Measurements from ENCODE around the gene MBTPS1. TPM values are rescaled to one million over a fixed set of nuclear protein-coding genes. Genes with fewer than 3 reads are reported as not detected.

MBTPS1 gene
- total RNA-seq, 1 donor from 2014 or later: 85.9 TPM

DNA sequence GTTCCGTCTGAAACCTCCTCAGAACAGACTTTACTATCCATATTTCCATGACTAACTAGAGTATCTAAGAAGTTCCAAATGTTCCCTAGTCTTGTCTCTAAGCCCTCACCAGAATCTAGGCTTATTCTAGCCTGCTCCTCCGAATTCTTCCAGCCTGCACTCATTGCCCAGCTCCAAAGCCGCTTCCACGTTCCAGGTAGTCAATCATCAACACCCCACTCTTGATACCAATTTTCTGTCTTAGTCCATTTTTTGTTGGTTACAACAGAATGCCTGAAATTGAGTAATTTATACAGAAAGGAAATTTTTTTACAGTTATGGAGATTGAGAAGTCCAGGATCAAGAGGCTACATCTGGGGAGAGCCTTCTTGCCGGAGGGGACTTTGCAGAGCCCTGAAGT lies 95.3 kb downstream of the MBTPS1 start:
- H3K9me3 Mint-ChIP-seq (ENCODE audit: unreplicated experiment): peaks cover 26% of the 10 kb centered on the region
- FAIRE-seq (no peak), DNase-seq (ENCODE audit: low read depth) (no peak)
- TF ChIP-seq CTCF (IDR thresholded peaks at IDR 0.05; ENCODE audit: insufficient read depth, low read depth, low read length) (no peak), EZH2 (IDR thresholded peaks at IDR 0.05; ENCODE audit: insufficient read depth, low read length) (no peak)
- H3K27ac Mint-ChIP-seq (ENCODE audit: unreplicated experiment): no peak overlapping the region
- peaks cover 4% of the 10 kb centered on the region for H3K36me3 Mint-ChIP-seq (ENCODE audit: low read depth, unreplicated experiment)
- Histone ChIP-seq H3K27ac (ENCODE audit: low read depth, low read length) (no peak overlapping the region), H3K4me1 (ENCODE audit: insufficient read depth, low read length) (peaks cover 8% of the 10 kb centered on the region), H3K79me2 (ENCODE audit: insufficient read depth, low read length) (no peaks in the 10 kb centered on the region), H3K36me3 (ENCODE audit: insufficient read depth, low read length) (no peaks in the 10 kb centered on the region), H3K27me3 (ENCODE audit: insufficient read depth, low read length) (no peaks in the 10 kb centered on the region), H4K20me1 (ENCODE audit: insufficient read depth, low read length) (no peaks in the 10 kb centered on the region), H3K9ac (ENCODE audit: low read length) (no peak overlapping the region), H3K9me3 (ENCODE audit: insufficient read depth, low read depth, low read length) (peaks cover 12% of the 10 kb centered on the region), H2AFZ (ENCODE audit: low read depth, low read length) (no peak overlapping the region), H3K4me2 (ENCODE audit: low read length) (no peak overlapping the region), H3K4me3 (ENCODE audit: insufficient read depth, low read depth, low read length) (no peak overlapping the region)
- H3K4me3 Mint-ChIP-seq (ENCODE audit: unreplicated experiment): no peak overlapping the region
- H3K4me1 Mint-ChIP-seq (ENCODE audit: low read depth, unreplicated experiment): peaks cover 2% of the 10 kb centered on the region
- H3K27me3 Mint-ChIP-seq (ENCODE audit: low read depth, unreplicated experiment): peaks cover 22% of the 10 kb centered on the region

GRCh38 chr16:84020353-84020752 lies 96.4 kb downstream of the MBTPS1 start:
- DNase-seq (ENCODE audit: low read depth): no peak
- Histone ChIP-seq H3K27ac (ENCODE audit: low read depth, low read length) (no peak overlapping the region), H3K27me3 (ENCODE audit: insufficient read depth, low read length) (no peaks in the 10 kb centered on the region), H3K4me3 (ENCODE audit: insufficient read depth, low read depth, low read length) (no peak overlapping the region), H3K4me1 (ENCODE audit: insufficient read depth, low read length) (peaks cover 8% of the 10 kb centered on the region), H4K20me1 (ENCODE audit: insufficient read depth, low read length) (no peaks in the 10 kb centered on the region), H3K36me3 (ENCODE audit: insufficient read depth, low read length) (no peaks in the 10 kb centered on the region), H3K79me2 (ENCODE audit: insufficient read depth, low read length) (no peaks in the 10 kb centered on the region), H3K9ac (ENCODE audit: low read length) (no peak overlapping the region), H2AFZ (ENCODE audit: low read depth, low read length) (no peak overlapping the region), H3K4me2 (ENCODE audit: low read length) (no peak overlapping the region), H3K9me3 (ENCODE audit: insufficient read depth, low read depth, low read length) (peaks cover 12% of the 10 kb centered on the region)
- H3K4me1 Mint-ChIP-seq (ENCODE audit: low read depth, unreplicated experiment): peaks cover 2% of the 10 kb centered on the region
- peaks cover 30% of the 10 kb centered on the region for H3K27me3 Mint-ChIP-seq (ENCODE audit: low read depth, unreplicated experiment)
- no peak overlapping the region for H3K27ac Mint-ChIP-seq (ENCODE audit: unreplicated experiment)
- FAIRE-seq: no peak
- TF ChIP-seq CTCF (IDR thresholded peaks at IDR 0.05; ENCODE audit: insufficient read depth, low read depth, low read length) (no peak), EZH2 (IDR thresholded peaks at IDR 0.05; ENCODE audit: insufficient read depth, low read length) (no peak)
- H3K36me3 Mint-ChIP-seq (ENCODE audit: low read depth, unreplicated experiment): peaks cover 4% of the 10 kb centered on the region
- H3K4me3 Mint-ChIP-seq (ENCODE audit: unreplicated experiment): no peak overlapping the region
- H3K9me3 Mint-ChIP-seq (ENCODE audit: unreplicated experiment): peaks cover 26% of the 10 kb centered on the region

GRCh38 chr16:84018710-84019109 lies 98.0 kb downstream of the MBTPS1 start:
- no peak overlapping the region for H3K27ac Mint-ChIP-seq (ENCODE audit: unreplicated experiment)
- peaks cover 38% of the 10 kb centered on the region for H3K27me3 Mint-ChIP-seq (ENCODE audit: low read depth, unreplicated experiment)
- Histone ChIP-seq H3K9me3 (ENCODE audit: insufficient read depth, low read depth, low read length) (peaks cover 12% of the 10 kb centered on the region), H3K4me1 (ENCODE audit: insufficient read depth, low read length) (peaks cover 2% of the 10 kb centered on the region), H3K9ac (ENCODE audit: low read length) (no peak overlapping the region), H3K27me3 (ENCODE audit: insufficient read depth, low read length) (no peaks in the 10 kb centered on the region), H3K36me3 (ENCODE audit: insufficient read depth, low read length) (no peaks in the 10 kb centered on the region), H3K4me3 (ENCODE audit: insufficient read depth, low read depth, low read length) (no peak overlapping the region), H4K20me1 (ENCODE audit: insufficient read depth, low read length) (no peaks in the 10 kb centered on the region), H3K79me2 (ENCODE audit: insufficient read depth, low read length) (no peaks in the 10 kb centered on the region), H3K4me2 (ENCODE audit: low read length) (no peak overlapping the region), H2AFZ (ENCODE audit: low read depth, low read length) (no peak overlapping the region), H3K27ac (ENCODE audit: low read depth, low read length) (no peak overlapping the region)
- DNase-seq (ENCODE audit: low read depth) (no peak), FAIRE-seq (no peak)
- peaks cover 4% of the 10 kb centered on the region for H3K36me3 Mint-ChIP-seq (ENCODE audit: low read depth, unreplicated experiment)
- no peak overlapping the region for H3K4me3 Mint-ChIP-seq (ENCODE audit: unreplicated experiment)
- peaks cover 25% of the 10 kb centered on the region for H3K9me3 Mint-ChIP-seq (ENCODE audit: unreplicated experiment)
- H3K4me1 Mint-ChIP-seq (ENCODE audit: low read depth, unreplicated experiment): no peaks in the 10 kb centered on the region
- TF ChIP-seq CTCF (IDR thresholded peaks at IDR 0.05; ENCODE audit: insufficient read depth, low read depth, low read length): no peak
- no peak for TF ChIP-seq EZH2 (IDR thresholded peaks at IDR 0.05; ENCODE audit: insufficient read depth, low read length)
